HEK293T (cell line): ENCODE data around the gene MRC1.

Source experiments
- BHLHE40 ChIP-seq: fragments of 450-650 bp; IDR thresholded peaks from 2 replicates; pipeline ENCODE4 v1.6.1; 2016; ENCODE audit warnings: mild to moderate bottlenecking, moderate library complexity, borderline replicate concordance
- CTBP1 ChIP-seq: fragments of 450-650 bp; IDR thresholded peaks from 2 replicates; pipeline ENCODE4 v1.6.1; 2016; ENCODE audit warnings: borderline replicate concordance
- ELF4 ChIP-seq: fragments of 450-650 bp; IDR thresholded peaks from 2 replicates; pipeline ENCODE4 v1.6.1; 2017; ENCODE audit warnings: antibody characterized with exemption
- FOXA1 ChIP-seq: fragments of 450-650 bp; IDR thresholded peaks from 2 replicates; pipeline ENCODE4 v1.6.1; 2016; ENCODE audit warnings: mild to moderate bottlenecking
- FOXK2 ChIP-seq: fragments of 450-650 bp; IDR thresholded peaks from 2 replicates; pipeline ENCODE4 v1.6.1; 2016; ENCODE audit warnings: mild to moderate bottlenecking
- FOXM1 ChIP-seq: fragments of 450-650 bp; IDR thresholded peaks from 2 replicates; pipeline ENCODE4 v1.6.1; 2017; ENCODE audit warnings: mild to moderate bottlenecking, borderline replicate concordance
- LEF1 ChIP-seq: fragments of 450-650 bp; IDR thresholded peaks from 2 replicates; pipeline ENCODE4 v1.6.1; 2017; ENCODE audit warnings: mild to moderate bottlenecking, borderline replicate concordance
- PKNOX1 ChIP-seq: fragments of 450-650 bp; IDR thresholded peaks from 2 replicates; pipeline ENCODE4 v1.6.1; 2016
- SP1 ChIP-seq: fragments of 450-650 bp; IDR thresholded peaks from 2 replicates; pipeline ENCODE4 v1.6.1; 2017
- SUZ12 ChIP-seq: fragments of 450-650 bp; IDR thresholded peaks from 2 replicates; pipeline ENCODE4 v1.6.1; 2016; ENCODE audit warnings: mild to moderate bottlenecking
- ZNF384 ChIP-seq: fragments of 450-650 bp; IDR thresholded peaks from 2 replicates; pipeline ENCODE4 v1.6.1; 2016

- TF ChIP-seq CTBP1 (no peak), BHLHE40 (no peak), PKNOX1 (no peak), ELF4 (no peak), SP1 (no peak), ZNF384 (no peak), SUZ12 (no peak), FOXM1 (no peak), FOXK2 (no peak), LEF1 (no peak), FOXA1 (no peak)
Measured at GRCh38 chr10:17787087-17787961, 21.8 kb upstream of the MRC1 start.
